H4 (cell line): ENCODE results near the gene GID8. TPM values are rescaled to one million over a fixed set of nuclear protein-coding genes. Genes with fewer than 3 reads are reported as not detected.

Experiments
- DNase-seq: peaks from one replicate; pipeline ENCODE4 v3.0.0-alpha.2; 2015; ENCODE audit warnings: low spot score
- total RNA-seq: library from RNA; depleted of rRNA; stranded (reverse); fragments of >200 nt; shearing (Covaris generic); gene quantifications from 2 replicates; pipeline ENCODE4 v1.2.3, GENCODE V29; 2014

Gene GID8
- total RNA-seq, 1 experiment from 2014 or later: 23.7 TPM

GRCh38 chr20:62970307-62971210, 32.6 kb downstream of the GID8 start:
- no peak for DNase-seq

DNA sequence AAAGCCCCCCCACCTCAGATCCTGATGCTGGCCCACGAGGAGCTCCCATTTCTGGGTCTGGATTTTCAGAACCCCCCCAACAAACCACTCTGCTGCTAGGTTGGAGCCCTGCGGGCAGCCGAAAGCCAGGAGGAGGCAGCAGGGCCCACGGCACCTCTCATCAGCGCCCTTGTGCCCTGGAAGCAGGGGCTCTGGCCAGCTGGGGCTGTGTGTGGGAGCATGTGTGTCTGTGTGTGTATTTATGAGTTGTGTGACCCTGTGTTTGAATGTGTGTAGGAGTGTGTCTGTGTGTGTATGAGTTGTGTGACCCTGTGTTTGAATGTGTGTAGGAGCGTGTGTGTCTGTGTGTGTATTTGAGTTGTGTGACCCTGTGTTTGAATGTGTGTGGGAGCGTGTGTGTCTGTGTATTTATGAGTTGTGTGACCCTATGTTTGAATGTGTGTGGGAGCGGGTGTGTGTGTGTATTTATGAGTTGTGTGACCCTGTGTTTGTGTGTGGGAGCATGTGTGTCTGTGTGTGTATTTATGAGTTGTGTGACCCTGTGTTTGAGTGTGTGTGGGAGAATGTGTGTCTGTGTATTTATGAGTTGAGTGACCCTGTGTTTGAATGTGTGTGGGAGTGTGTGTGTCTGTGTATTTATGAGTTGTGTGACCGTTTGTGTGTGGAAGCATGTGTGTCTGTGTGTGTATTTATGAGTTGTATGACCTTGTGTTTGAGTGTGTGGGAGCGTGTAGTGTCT, 33.4 kb downstream of the GID8 start:
- no peak for DNase-seq

DNA sequence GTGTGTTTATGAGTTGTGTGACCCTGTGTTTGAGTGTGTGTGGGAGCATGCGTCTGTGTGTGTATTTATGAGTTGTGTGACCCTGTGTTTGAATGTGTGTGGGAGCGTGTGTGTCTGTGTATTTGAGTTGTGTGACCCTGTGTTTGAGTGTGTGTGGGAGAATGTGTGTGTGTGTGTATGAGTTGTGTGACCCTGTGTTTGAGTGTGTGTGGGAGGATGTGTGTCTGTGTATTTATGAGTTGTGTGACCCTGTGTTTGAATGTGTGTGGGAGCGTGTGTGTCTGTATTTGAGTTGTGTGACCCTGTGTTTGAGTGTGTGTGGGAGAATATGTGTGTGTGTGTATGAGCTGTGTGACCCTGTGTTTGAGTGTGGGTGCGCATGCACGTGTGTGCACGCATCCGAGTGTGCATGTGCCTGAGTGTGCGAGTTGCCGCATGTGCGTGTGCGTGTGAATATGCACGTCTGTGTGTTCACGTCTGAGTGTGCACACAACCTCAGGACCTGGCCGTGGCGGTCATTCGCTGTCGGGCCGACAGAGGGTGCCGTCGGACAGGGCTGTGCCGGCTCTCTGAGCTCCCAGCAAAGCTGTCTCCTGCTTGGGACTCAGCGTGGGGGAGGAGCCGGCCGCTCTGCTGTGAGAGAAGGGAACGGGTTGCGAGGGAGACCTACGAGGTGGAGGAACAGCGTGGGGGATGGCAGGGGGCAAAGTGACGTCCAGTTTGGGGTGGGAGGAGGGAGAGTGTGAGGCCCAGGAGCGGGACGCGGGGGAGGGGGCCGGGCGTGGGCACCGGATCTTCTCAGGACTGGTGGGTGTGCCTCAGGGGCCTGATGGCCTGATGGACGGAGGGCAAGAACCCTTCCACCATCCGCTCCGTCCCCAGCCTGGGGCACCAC, 34.2 kb downstream of the GID8 start:
- peak; percentile 72 for DNase-seq

DNA sequence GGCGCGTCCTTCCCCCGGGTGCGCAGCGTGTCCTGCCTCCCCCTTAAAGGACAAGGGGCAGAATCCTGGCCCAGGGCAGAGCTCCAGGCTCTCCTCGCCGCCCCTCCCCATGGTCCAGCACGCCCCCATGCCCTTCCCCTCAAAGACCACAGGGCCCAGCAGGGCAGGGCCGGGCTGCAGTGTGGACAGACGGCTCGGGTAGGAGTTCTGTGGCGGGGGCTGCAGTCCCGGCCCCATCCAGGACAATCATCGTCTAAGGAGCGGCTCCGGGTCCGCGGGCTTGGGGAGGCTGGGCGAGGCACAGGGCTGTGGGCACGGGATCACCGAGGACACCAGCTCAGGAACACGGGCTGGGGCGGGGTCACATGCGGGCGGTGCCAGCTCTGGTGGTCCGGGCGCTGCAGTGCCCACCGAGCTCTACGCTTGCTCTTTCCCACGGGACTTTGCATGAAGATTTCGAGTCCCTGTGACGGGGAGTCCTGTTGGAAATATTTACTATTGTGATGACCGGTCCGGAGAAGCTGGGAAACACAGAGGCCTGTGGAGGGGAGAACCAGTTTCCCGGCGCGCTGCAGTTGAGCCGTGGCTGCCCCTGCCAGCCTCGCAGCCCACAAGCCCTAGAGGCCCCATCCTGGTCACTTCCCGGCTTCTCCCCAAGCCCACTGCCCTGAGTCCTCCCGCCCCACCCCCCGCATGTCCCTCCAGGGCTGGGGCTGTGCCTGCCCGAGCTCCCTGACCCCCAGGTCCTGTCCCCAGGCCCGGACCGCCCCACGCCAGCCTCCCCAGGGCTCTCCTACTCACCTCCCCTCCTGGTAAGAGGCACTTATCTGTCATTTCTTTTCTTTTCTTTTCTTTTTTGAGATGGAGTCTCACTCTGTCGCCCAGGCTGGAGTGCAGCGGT, 35.1 kb downstream of the GID8 start:
- no peak for DNase-seq

- no peak for DNase-seq
These were observed 37.4 kb downstream of the GID8 start for GRCh38 chr20:62975251-62975760.

GRCh38 chr20:62975812-62976508, 38.0 kb downstream of the GID8 start:
- DNase-seq: no peak

DNA sequence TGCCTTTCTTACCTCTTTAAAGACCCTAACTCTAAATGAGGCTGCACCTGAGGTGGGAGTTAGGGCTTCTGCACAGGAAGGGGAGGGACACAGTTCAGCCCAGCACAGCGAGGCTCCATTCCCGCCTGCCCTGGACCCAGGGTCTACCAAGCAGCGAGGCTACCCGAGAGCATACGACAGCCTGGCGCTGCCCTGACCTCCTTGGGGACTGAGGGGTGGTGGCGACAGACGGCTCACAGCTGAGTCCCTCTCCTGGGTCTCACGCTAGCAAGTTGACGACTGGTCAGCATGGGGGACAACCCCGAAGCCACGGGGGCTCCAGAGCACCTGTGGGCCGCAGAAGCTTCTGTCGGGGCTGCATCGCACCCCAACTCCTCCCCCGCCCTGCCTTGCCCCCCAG, 38.9 kb downstream of the GID8 start:
- no peak for DNase-seq

DNA sequence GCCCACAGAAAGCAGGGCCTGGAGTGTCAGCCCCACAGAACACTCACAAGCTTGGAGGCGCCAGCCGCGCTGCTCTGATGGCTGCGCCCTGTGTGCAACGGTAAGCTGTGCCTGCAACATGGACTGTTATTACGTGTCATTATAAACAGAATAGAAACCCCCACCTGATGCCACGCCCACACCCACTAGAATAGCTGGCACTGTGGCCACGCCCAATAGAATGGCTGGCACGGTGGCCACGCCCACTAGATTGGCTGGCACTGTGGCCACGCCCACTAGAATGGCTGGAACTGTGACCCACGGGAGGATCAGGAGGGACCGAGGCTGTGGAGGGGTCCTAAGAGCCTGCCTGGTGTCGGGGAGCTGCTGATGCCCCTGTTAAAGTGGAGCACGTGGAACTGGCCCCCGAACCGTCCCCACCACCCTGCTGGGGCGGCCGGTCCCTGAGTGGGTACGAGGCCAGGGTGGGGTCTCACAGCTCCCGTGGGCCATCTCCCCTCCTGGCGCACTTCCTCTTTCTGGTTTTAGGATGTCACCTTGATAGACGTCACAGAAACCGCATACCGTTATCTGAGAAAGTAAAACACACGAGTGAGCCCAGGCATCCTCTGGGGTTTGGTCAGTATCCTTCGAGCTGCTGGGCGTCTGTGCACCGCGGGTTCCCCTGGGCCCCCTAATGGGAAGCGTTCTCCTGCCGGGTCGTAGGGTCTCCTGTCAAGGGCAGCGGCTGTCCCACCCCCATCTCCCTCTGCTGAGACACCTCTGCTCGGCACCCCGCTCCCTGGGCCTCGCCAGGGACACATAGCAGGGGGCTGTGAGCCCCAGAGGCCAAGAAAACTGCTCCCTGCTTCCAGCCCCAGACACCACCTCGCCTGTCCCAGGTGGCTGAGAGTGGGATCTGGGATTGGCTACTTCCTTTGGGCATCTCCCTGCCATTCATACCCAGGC, 39.9 kb downstream of the GID8 start:
- DNase-seq: peak; percentile 25

- DNase-seq: no peak
These were observed 40.6 kb downstream of the GID8 start for GRCh38 chr20:62978561-62978943.

- no peak for DNase-seq
These were observed 41.4 kb downstream of the GID8 start for GRCh38 chr20:62979310-62979709.

DNA sequence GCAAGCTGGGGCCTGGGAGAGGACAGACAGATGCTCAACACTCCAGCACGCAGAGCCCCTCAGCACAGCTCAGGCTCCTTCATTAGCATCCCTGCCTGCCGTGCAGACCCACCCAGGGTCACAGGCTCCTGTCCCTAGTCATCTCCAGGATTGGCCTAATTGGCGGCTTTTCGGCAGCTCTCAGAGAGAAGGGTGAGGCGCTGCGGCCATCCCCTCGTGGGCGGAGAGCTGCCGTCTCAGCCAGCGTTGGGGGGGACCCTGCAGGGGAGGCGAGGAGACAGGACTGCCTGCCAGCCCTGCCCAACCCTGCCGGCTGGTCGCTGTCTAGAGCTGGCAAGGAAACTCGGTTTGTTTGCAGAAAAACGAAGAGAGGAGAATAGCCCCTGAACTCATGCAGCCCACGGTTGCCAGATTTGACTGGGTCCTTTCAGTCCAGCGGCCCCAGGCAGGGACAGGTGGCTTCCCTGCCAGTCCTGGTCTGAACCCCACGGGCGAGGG, 42.0 kb downstream of the GID8 start:
- no peak for DNase-seq

DNA sequence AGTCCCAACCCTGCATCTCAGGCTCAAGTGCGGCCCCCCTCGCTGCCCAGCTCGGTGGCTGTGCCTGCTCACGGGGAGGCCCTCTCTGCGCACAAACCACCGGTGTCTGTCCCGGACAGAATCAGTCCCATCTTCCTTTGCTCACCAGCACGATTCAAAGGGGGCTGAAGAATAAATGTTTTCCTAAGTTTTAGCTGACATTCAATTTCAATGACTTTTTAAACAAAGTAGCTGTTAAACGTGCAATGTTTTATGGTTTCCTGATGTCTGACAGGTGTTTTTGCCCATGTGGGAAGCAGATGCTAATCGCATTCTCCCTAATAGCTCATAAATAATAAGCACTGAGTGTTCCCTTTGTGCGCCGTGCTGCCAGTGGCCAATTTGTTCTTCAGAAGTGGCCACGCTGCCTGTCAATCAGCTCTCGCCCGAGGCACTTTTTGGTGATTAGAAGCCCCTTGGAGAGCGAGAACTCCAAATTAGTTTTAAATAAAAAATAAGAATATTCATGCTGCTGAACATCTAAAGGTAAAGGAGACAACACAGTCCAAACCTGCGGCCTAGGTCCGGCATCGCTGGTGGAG, 42.5 kb downstream of the GID8 start:
- no peak for DNase-seq

DNA sequence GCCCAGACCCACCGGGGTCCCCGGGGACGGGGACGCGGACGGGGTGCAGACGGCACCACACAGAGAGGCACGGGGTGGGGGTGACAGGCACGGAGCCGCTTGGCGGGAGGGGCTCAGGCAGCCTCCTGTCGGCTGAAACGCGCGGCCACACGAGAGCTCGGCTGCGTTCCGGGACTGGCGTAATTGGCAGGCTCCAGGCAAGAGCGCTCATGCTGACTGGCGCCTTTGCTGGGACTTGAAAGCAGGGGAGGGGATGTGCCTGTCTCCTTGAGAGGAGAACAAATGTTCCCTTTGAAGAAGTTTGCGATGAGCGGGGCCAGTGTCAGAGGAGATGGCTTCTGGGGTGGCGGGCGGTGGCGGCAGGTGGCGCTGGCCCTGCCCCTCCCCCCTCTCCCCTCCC, 43.0 kb downstream of the GID8 start:
- no peak for DNase-seq

GRCh38 chr20:62982124-62983075, 44.5 kb downstream of the GID8 start:
- DNase-seq: no peak

GRCh38 chr20:62983210-62983609, 45.3 kb downstream of the GID8 start:
- DNase-seq: no peak

DNA sequence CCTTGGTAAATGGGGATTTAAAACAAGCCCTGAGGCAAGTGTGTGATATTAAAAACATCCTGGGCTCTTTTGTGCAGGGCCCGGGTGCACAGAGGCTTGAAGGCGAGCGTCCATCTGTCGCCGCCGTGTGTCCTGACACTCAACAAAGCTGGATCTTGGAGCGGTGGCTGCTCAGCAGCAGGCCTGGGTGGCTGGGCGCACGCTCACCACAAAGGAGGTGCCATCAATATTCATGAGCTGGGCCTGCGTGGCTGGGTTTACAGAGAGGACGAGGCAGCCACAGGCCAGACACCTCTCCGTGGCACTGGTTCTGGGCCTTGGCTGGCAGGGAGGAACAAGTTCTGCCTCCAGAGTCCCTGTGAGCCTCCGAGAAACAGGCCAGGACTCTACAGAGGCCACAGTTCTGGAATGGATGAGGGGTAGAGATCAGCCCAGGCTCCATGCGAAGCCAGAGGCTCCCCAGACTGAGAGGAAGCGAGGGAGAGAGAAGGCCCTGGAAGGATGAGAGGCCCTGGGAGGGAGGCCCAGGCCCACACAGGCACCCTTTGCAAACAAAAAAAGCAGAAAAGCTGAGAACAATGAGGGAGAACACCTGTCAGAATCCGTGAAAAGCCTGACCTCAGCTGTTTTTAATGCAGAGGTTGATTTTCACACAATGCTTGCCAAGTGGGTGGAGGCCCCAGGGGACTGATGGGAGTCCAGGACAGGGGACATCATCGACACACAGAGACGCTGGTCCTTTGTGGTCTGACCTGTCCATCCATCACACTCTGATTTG, 46.9 kb downstream of the GID8 start:
- no peak for DNase-seq

GRCh38 chr20:62985444-62985778, 47.5 kb downstream of the GID8 start:
- DNase-seq: no peak
